ENCODE results near the gene PDE10A. TPM values are rescaled to one million over a fixed set of nuclear protein-coding genes. Genes with fewer than 3 reads are reported as not detected.
A peak's percentile ranks its signal among the peaks of the same experiment; 100 is the strongest.

Gene PDE10A
- polyA plus RNA-seq, 1 donor from 2014 or later: not detected

GRCh38 chr6:165664559-165665383 is 1.7 kb upstream of the PDE10A start:
- H3K27me3 Mint-ChIP-seq: peaks cover 26% of the 10 kb centered on the region
- no peak overlapping the region for H3K27ac Mint-ChIP-seq
- H3K36me3 Mint-ChIP-seq: no peaks in the 10 kb centered on the region
- H3K9me3 Mint-ChIP-seq: peaks cover 0 to 6% (median 0%) of the 10 kb centered on the region in 3 donors
- peaks cover 0 to 3% (median 0%) of the 10 kb centered on the region in 3 donors for H3K4me1 Mint-ChIP-seq
- peak overlapping the region in 1 of 4 donors; percentile 77 for H3K4me3 Mint-ChIP-seq

- H3K4me1 Mint-ChIP-seq: peaks cover 0 to 3% (median 0%) of the 10 kb centered on the region in 3 donors
- H3K4me3 Mint-ChIP-seq: peak overlapping the region in 2 of 4 donors; percentile 68 to 77
- no peak overlapping the region for H3K27ac Mint-ChIP-seq
- no peaks in the 10 kb centered on the region for H3K36me3 Mint-ChIP-seq
- peaks cover 33% of the 10 kb centered on the region for H3K27me3 Mint-ChIP-seq
- peaks cover 0 to 8% (median 0%) of the 10 kb centered on the region in 3 donors for H3K9me3 Mint-ChIP-seq
Observed at GRCh38 chr6:165663736-165664558, 906 bp upstream of the PDE10A start.

GRCh38 chr6:165663377-165663735 is 315 bp upstream of the PDE10A start:
- peak overlapping the region in 1 of 4 donors; percentile 68 for H3K4me3 Mint-ChIP-seq
- H3K9me3 Mint-ChIP-seq: peaks cover 0 to 9% (median 0%) of the 10 kb centered on the region in 3 donors
- peak overlapping the region in 1 of 3 donors; percentile 63 for H3K27ac Mint-ChIP-seq
- peaks cover 35% of the 10 kb centered on the region for H3K27me3 Mint-ChIP-seq
- H3K36me3 Mint-ChIP-seq: no peaks in the 10 kb centered on the region
- peaks cover 0 to 3% (median 0%) of the 10 kb centered on the region in 3 donors for H3K4me1 Mint-ChIP-seq

- Mint-ChIP-seq H3K27me3 (peaks cover 35% of the 10 kb centered on the region), H3K27ac (no peak overlapping the region)
Observed at GRCh38 chr6:165662041-165662748, 846 bp downstream of the PDE10A start.

GRCh38 chr6:165661664-165662025 is 1.4 kb downstream of the PDE10A start:
- peaks cover 0 to 9% (median 0%) of the 10 kb centered on the region in 3 donors for H3K9me3 Mint-ChIP-seq
- no peak overlapping the region for H3K4me3 Mint-ChIP-seq
- no peak overlapping the region for H3K27ac Mint-ChIP-seq
- no peaks in the 10 kb centered on the region for H3K36me3 Mint-ChIP-seq
- H3K4me1 Mint-ChIP-seq: peaks cover 0 to 3% (median 0%) of the 10 kb centered on the region in 3 donors
- H3K27me3 Mint-ChIP-seq: peaks cover 34% of the 10 kb centered on the region

More at GRCh38 chr6:165662041-165662748, 846 bp downstream of the PDE10A start:
- Mint-ChIP-seq H3K9me3 (peaks cover 0 to 11% (median 0%) of the 10 kb centered on the region in 3 donors), H3K4me3 (no peak overlapping the region), H3K4me1 (peaks cover 0 to 3% (median 0%) of the 10 kb centered on the region in 3 donors), H3K36me3 (no peaks in the 10 kb centered on the region)

- no peak overlapping the region for H3K27ac Mint-ChIP-seq
- H3K4me1 Mint-ChIP-seq: peaks cover 0 to 3% (median 0%) of the 10 kb centered on the region in 3 donors
- H3K9me3 Mint-ChIP-seq: peaks cover 0 to 8% (median 0%) of the 10 kb centered on the region in 3 donors
- peak overlapping the region in 2 of 4 donors; percentile 72 to 74 for H3K4me3 Mint-ChIP-seq
- peaks cover 31% of the 10 kb centered on the region for H3K27me3 Mint-ChIP-seq
- no peaks in the 10 kb centered on the region for H3K36me3 Mint-ChIP-seq
Observed at GRCh38 chr6:165660857-165661663, 2.0 kb downstream of the PDE10A start.

- no peak overlapping the region for H3K27ac Mint-ChIP-seq
- peaks cover 0 to 3% (median 0%) of the 10 kb centered on the region in 3 donors for H3K4me1 Mint-ChIP-seq
- H3K27me3 Mint-ChIP-seq: peaks cover 28% of the 10 kb centered on the region
- H3K9me3 Mint-ChIP-seq: peaks cover 0 to 8% (median 0%) of the 10 kb centered on the region in 3 donors
- no peaks in the 10 kb centered on the region for H3K36me3 Mint-ChIP-seq
- H3K4me3 Mint-ChIP-seq: no peak overlapping the region
Observed at GRCh38 chr6:165659945-165660856, 2.8 kb downstream of the PDE10A start.

GRCh38 chr6:165658395-165659058 is 4.5 kb downstream of the PDE10A start:
- H3K36me3 Mint-ChIP-seq: no peaks in the 10 kb centered on the region
- H3K27me3 Mint-ChIP-seq: peaks cover 11% of the 10 kb centered on the region
- no peaks in the 10 kb centered on the region for H3K4me1 Mint-ChIP-seq
- no peak overlapping the region for H3K4me3 Mint-ChIP-seq
- peaks cover 0 to 8% (median 0%) of the 10 kb centered on the region in 3 donors for H3K9me3 Mint-ChIP-seq
- peak overlapping the region in 1 of 3 donors; percentile 57 for H3K27ac Mint-ChIP-seq

GRCh38 chr6:165657325-165657680 is 5.7 kb downstream of the PDE10A start:
- Mint-ChIP-seq H3K36me3 (no peaks in the 10 kb centered on the region), H3K9me3 (peaks cover 0 to 8% (median 0%) of the 10 kb centered on the region in 3 donors), H3K4me3 (no peak overlapping the region), H3K27ac (no peak overlapping the region), H3K4me1 (no peaks in the 10 kb centered on the region), H3K27me3 (peaks cover 10% of the 10 kb centered on the region)

- H3K4me3 Mint-ChIP-seq: no peak overlapping the region
- no peaks in the 10 kb centered on the region for H3K36me3 Mint-ChIP-seq
- H3K27ac Mint-ChIP-seq: no peak overlapping the region
- H3K27me3 Mint-ChIP-seq: peaks cover 10% of the 10 kb centered on the region
- no peaks in the 10 kb centered on the region for H3K4me1 Mint-ChIP-seq
- H3K9me3 Mint-ChIP-seq: peaks cover 0 to 8% (median 0%) of the 10 kb centered on the region in 3 donors
Observed at GRCh38 chr6:165656581-165657324, 6.3 kb downstream of the PDE10A start.

GRCh38 chr6:165655191-165655590 is 7.8 kb downstream of the PDE10A start:
- Mint-ChIP-seq H3K4me1 (no peaks in the 10 kb centered on the region), H3K4me3 (no peak overlapping the region), H3K27ac (no peak overlapping the region), H3K27me3 (peaks cover 10% of the 10 kb centered on the region), H3K36me3 (peaks cover 1% of the 10 kb centered on the region), H3K9me3 (peaks cover 3 to 8% (median 5%) of the 10 kb centered on the region in 3 donors)

- Mint-ChIP-seq H3K27ac (no peak overlapping the region), H3K27me3 (peaks cover 4% of the 10 kb centered on the region), H3K4me3 (no peak overlapping the region), H3K4me1 (no peaks in the 10 kb centered on the region), H3K36me3 (peaks cover 1% of the 10 kb centered on the region), H3K9me3 (peaks cover 6 to 9% (median 6%) of the 10 kb centered on the region in 3 donors)
Observed at GRCh38 chr6:165654144-165654543, 8.9 kb downstream of the PDE10A start.
